Mucosa of descending colon (tissue), 3 donors: ENCODE measurements around the gene PTGFRN. TPM values are rescaled to one million over a fixed set of nuclear protein-coding genes. Genes with fewer than 3 reads are reported as not detected.

Experiments used
- ATAC-seq: fragments of 200-7000 bp; cut with Tn5 transposase; one replicate; pipeline ENCODE4 v1.9.1; 2020; ENCODE audit warnings: mild to moderate bottlenecking, moderate library complexity
- DNase-seq, 3 donors: peaks; one replicate each; pipeline ENCODE4 v3.0.0-alpha.2; 2020
- H3K36me3 ChIP-seq: fragments of 200-600 bp; one replicate; pipeline ENCODE4 v1.8.0; 2021; ENCODE audit warnings: low read depth, mild to moderate bottlenecking
- H3K4me1 ChIP-seq: fragments of 200-600 bp; one replicate; pipeline ENCODE4 v1.8.0; 2021; ENCODE audit warnings: low read depth, mild to moderate bottlenecking
- H3K4me3 ChIP-seq: fragments of 200-600 bp; one replicate; pipeline ENCODE4 v1.8.0; 2021; ENCODE audit warnings: mild to moderate bottlenecking
- H3K9me3 ChIP-seq: fragments of 200-600 bp; one replicate; pipeline ENCODE4 v1.8.0; 2021; ENCODE audit warnings: mild to moderate bottlenecking
- intact Hi-C, 2 donors: fragments of 100-400 bp; cut with DNase I in 1 of 2; cut with micrococcal nuclease in 1 of 2; formaldehyde crosslinking; loops; one replicate each; pipeline versions ENCODE4 v1.11.0 to v1.11.1; 2022; cut with DNase I, micrococcal nuclease
- total RNA-seq, 3 donors: library from RNA; stranded (reverse); fragmentation: NEBNext Ultra II Directional in 2 of 3; extraction: Animal tissue kit (Norgen Biotek cat#: 25700) in 2 of 3; gene quantifications; one replicate each; pipeline versions ENCODE4 v1.2.1 to v1.2.4, GENCODE V29; 2021 to 2023
- TF ChIP-seq, protein P1 (sequence below): fragments of 200-600 bp; IDR thresholded peaks from one replicate; pipeline ENCODE4 v1.8.0; 2022; ENCODE audit warnings: antibody characterized with exemption, mild to moderate bottlenecking
- donor health status: DM: no; HTN: no; CAD: no; lungs with moderate emphysema.
- donor health status: DM: no; HTN: no; CAD: no.
- donor health status: DM: no; HTN: yes; CAD: no.

PTGFRN gene
- total RNA-seq, 3 donors from 2014 or later, result 74.4 to 185 (median 84.4) TPM

DNA sequence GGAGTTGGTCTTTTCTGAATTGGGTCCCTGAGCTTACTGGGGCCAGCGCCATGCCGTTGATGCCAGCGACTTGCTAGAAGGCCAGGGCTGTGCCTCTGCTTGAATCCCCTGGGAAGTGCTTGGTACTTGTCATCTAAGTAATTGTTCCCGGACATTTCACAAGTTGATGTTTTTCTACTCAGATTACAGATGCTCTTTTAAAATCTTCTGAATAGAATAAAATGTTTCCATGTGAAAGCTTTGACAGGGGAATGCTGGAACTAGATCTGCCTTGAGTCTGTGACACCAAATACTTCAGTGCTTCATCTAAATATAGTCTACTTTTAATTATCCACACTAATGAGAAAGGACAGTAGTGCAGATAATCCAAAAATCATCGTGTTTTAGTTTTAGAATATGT is 38.3 kb downstream of the PTGFRN start:
- H3K9me3 ChIP-seq, result no peaks in the 10 kb centered on the region
- no peak overlapping the region for H3K4me3 ChIP-seq
- TF ChIP-seq, protein P1, sequence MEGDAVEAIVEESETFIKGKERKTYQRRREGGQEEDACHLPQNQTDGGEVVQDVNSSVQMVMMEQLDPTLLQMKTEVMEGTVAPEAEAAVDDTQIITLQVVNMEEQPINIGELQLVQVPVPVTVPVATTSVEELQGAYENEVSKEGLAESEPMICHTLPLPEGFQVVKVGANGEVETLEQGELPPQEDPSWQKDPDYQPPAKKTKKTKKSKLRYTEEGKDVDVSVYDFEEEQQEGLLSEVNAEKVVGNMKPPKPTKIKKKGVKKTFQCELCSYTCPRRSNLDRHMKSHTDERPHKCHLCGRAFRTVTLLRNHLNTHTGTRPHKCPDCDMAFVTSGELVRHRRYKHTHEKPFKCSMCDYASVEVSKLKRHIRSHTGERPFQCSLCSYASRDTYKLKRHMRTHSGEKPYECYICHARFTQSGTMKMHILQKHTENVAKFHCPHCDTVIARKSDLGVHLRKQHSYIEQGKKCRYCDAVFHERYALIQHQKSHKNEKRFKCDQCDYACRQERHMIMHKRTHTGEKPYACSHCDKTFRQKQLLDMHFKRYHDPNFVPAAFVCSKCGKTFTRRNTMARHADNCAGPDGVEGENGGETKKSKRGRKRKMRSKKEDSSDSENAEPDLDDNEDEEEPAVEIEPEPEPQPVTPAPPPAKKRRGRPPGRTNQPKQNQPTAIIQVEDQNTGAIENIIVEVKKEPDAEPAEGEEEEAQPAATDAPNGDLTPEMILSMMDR, result no peak
- ATAC-seq (no peak), DNase-seq (no peak)
- H3K4me1 ChIP-seq, result no peaks in the 10 kb centered on the region
- intact Hi-C loops, result no loop called here
- no peaks in the 10 kb centered on the region for H3K36me3 ChIP-seq

DNA sequence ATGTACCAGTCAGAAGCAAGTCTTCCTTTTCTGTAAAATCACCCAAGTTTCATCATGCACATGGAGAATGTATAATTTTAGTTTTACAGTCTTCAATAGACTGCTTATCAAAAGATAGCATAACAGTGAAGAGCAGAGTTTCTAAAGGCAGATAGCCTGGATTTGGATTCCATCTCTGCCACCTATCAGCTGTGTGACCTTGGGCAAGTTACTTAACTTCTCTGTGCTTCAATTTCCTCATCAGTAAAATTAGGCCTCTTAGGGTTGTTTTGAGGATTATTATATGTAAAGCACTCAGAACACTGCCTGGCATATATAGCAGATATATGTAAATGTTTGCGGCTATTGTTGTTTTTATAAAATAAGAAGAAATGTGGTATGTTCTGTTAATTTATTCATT is 38.9 kb downstream of the PTGFRN start:
- H3K9me3 ChIP-seq, result no peaks in the 10 kb centered on the region
- TF ChIP-seq, protein P1, result no peak
- intact Hi-C loops, result no loop called here
- H3K36me3 ChIP-seq, result no peaks in the 10 kb centered on the region
- no peaks in the 10 kb centered on the region for H3K4me1 ChIP-seq
- ATAC-seq (no peak), DNase-seq (no peak)
- H3K4me3 ChIP-seq, result no peak overlapping the region

DNA sequence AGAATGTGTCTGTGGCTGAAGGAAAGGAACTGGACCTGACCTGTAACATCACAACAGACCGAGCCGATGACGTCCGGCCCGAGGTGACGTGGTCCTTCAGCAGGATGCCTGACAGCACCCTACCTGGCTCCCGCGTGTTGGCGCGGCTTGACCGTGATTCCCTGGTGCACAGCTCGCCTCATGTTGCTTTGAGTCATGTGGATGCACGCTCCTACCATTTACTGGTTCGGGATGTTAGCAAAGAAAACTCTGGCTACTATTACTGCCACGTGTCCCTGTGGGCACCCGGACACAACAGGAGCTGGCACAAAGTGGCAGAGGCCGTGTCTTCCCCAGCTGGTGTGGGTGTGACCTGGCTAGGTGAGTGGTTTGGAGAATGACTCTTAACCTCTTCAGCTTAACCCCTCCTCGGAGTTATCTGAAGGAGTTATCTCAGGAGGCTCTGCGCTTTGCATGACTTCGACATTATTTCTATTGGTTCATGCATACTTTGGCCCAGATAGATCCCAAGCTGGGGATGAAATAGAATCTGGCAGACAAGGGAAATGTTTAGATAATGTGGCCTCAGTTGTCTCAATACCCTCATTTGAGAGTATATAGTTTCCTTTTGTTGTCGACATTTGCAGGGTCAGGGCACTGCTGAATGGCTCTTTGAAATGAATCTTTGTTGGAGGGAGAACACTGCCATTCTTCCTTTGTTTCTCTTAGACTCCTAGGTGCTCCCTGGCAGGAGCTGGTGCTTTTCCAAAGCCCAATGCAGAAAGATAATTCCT is 39.7 kb downstream of the PTGFRN start:
- ATAC-seq (no peak), DNase-seq (no peak)
- H3K9me3 ChIP-seq, result no peaks in the 10 kb centered on the region
- H3K4me3 ChIP-seq, result no peak overlapping the region
- intact Hi-C loops, result no loop called here
- H3K36me3 ChIP-seq, result no peaks in the 10 kb centered on the region
- H3K4me1 ChIP-seq, result no peaks in the 10 kb centered on the region
- TF ChIP-seq, protein P1, result no peak

DNA sequence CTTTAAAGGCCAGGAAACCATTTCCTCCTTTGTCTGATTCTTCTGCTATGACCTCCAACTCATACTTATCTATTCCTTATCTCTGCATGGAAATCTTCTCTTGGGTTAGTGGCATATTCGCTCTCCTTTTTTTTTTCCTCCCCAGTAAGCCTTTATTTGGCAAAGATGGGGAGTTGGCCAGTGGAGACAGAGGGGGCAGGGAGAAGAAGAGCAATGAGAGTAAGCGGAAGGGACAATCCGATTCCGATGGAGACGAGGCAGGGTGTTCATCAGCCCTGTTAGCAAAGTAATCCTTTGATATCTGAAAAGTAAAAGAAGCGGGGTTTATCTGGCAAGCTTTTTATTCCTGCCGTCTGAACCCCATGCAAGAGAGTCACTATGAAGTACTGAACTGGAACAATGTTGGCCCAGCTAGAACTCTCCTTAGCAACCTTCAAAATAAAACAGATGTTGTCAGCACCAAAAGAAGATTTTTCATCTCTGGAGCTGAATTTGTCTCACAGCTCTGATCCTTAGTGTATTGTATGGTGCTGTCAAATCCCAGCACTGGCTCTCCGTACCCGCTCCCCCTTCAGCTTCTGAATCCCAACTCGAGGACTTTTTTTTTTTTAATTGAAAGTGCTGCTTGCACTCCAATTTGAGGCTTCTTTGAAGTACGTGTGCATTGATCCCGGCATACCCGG is 40.9 kb downstream of the PTGFRN start:
- H3K4me3 ChIP-seq, result no peak overlapping the region
- TF ChIP-seq, protein P1, result no peak
- H3K9me3 ChIP-seq, result no peaks in the 10 kb centered on the region
- no peak for DNase-seq
- H3K36me3 ChIP-seq, result no peaks in the 10 kb centered on the region
- intact Hi-C loops, result no loop called here
- no peaks in the 10 kb centered on the region for H3K4me1 ChIP-seq
- peak; percentile 43 for ATAC-seq

DNA sequence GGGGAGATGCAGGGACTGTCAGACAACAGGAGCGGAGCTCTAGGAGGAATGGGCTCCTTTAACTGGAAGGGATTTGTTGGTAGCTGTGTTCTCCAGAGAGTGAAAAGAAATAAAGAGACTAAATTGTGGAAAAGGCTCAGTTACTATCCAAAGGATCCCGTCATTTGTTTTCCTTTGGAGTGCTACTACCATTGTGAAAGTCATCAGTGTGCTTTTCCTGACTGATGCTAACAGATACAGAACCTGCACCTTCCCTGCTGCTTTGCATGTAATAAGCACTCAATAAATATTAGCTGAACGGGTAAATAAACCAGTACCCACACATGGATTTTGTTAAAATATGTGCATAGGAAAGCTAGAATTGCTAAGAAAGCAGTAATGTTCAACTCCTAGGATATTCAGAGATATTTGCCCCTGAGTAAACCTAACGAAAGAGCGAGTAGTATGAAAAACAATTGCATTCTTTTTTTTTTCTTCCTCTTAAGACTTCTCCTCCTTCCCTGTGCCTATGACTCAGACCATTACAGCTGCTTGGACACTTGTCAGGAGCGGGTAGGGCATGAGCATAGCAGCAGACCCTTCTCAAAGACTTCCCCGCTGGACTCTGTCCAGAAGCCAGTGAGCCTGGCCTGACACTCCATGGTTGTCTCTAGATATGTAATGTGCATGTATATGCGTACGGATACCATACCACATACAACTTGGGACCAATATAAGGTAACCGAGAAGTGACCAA is 41.7 kb downstream of the PTGFRN start:
- TF ChIP-seq, protein P1, result no peak
- peak; percentile 58 for ATAC-seq
- DNase-seq, result peak in 1 of 3 donors; percentile 37

More for the DNA sequence above, 41.7 kb downstream of the PTGFRN start:
- no peak overlapping the region for H3K4me3 ChIP-seq
- no peaks in the 10 kb centered on the region for H3K36me3 ChIP-seq
- intact Hi-C loops, result no loop called here
- no peaks in the 10 kb centered on the region for H3K4me1 ChIP-seq
- H3K9me3 ChIP-seq, result no peaks in the 10 kb centered on the region
